ENCODE data around the gene CAPRIN1. TPM values are rescaled to one million over a fixed set of nuclear protein-coding genes. Genes with fewer than 3 reads are reported as not detected.

The CAPRIN1 gene
- polyA plus RNA-seq, 2 donors = 54.0 to 58.8 TPM

DNA sequence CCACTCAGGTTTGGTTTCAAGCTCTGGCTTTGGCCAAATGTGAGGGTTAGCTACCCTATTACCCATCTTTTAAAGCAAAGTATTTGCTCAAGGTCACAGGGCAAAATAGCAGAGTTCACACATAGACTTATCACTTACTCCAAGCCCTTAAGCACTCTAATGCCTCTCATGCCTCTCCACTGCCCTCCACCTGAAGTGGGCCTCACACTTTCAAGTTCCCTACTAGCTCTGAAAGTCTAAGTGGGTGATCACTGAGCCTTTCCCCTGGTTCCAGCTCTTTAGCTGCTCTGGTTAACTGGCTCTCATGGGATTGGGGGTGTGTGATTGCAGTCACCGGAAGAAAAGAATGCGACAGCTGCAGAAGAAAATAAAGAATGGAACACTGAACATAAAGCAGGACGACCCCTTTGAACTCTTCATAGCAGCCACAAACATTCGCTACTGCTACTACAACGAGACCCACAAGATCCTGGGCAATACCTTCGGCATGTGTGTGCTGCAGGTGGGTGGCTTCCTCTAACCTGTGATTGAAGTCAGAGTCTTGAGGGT, 60.3 kb downstream of the CAPRIN1 start:
- Histone ChIP-seq H3K4me1 (ENCODE audit: control insufficient read depth in 2 of 2, insufficient read depth in 2 of 2, low read length in 1 of 2) (no peaks in the 10 kb centered on the region), H3K4me3 (ENCODE audit: low read depth in 1 of 2, low read length in 2 of 2) (no peak overlapping the region), H3K27ac (ENCODE audit: low read depth in 2 of 2, low read length in 1 of 2) (no peak overlapping the region), H3K27me3 (ENCODE audit: control insufficient read depth in 1 of 2, insufficient read depth in 2 of 2, low read length in 2 of 2) (no peaks in the 10 kb centered on the region), H3K9me3 (ENCODE audit: control insufficient read depth in 2 of 2, insufficient read depth in 1 of 2, low read depth in 1 of 2, low read length in 1 of 2) (no peaks in the 10 kb centered on the region), H3K36me3 (ENCODE audit: control insufficient read depth in 2 of 2, insufficient read depth in 2 of 2, low read length in 1 of 2) (peaks cover 21 to 33% of the 10 kb centered on the region in 2 donors)
- WGBS, 2 donors = 95 to 98% methylated on average over 6 of the region's 6 CpGs

GRCh38 chr11:34114014-34114413, 62.5 kb downstream of the CAPRIN1 start:
- Histone ChIP-seq H3K36me3 (ENCODE audit: control insufficient read depth in 2 of 2, insufficient read depth in 2 of 2, low read length in 1 of 2) (peaks cover 26 to 40% of the 10 kb centered on the region in 2 donors), H3K27ac (ENCODE audit: low read depth in 2 of 2, low read length in 1 of 2) (no peak overlapping the region), H3K9me3 (ENCODE audit: control insufficient read depth in 2 of 2, insufficient read depth in 1 of 2, low read depth in 1 of 2, low read length in 1 of 2) (no peaks in the 10 kb centered on the region), H3K4me3 (ENCODE audit: low read depth in 1 of 2, low read length in 2 of 2) (no peak overlapping the region), H3K27me3 (ENCODE audit: control insufficient read depth in 1 of 2, insufficient read depth in 2 of 2, low read length in 2 of 2) (no peaks in the 10 kb centered on the region), H3K4me1 (ENCODE audit: control insufficient read depth in 2 of 2, insufficient read depth in 2 of 2, low read length in 1 of 2) (no peaks in the 10 kb centered on the region)
- 94 to 100% methylated on average over 2 of the region's 2 CpGs for WGBS, 2 donors

DNA sequence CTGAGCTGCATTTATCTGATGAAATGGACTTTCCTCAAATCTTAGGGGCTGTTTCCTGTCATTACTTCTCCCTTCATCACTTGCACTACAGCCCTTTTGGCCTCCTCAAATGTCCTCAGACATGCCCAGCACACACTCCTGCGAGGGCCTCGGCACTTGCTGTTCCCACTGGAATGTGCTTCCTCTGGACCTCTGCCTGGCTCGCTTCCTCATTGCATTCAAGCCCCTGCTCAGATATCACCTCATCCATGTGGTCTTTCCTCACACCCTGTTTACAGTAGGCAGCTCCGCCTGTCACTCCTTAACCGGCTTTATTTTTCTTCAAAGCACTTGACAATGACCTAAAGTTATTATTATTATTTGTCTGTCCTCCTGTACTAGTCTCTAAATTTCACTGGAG, 62.9 kb downstream of the CAPRIN1 start:
- Histone ChIP-seq H3K9me3 (ENCODE audit: control insufficient read depth in 2 of 2, insufficient read depth in 1 of 2, low read depth in 1 of 2, low read length in 1 of 2) (no peaks in the 10 kb centered on the region), H3K27me3 (ENCODE audit: control insufficient read depth in 1 of 2, insufficient read depth in 2 of 2, low read length in 2 of 2) (no peaks in the 10 kb centered on the region), H3K27ac (ENCODE audit: low read depth in 2 of 2, low read length in 1 of 2) (no peak overlapping the region), H3K4me1 (ENCODE audit: control insufficient read depth in 2 of 2, insufficient read depth in 2 of 2, low read length in 1 of 2) (no peaks in the 10 kb centered on the region), H3K4me3 (ENCODE audit: low read depth in 1 of 2, low read length in 2 of 2) (no peak overlapping the region), H3K36me3 (ENCODE audit: control insufficient read depth in 2 of 2, insufficient read depth in 2 of 2, low read length in 1 of 2) (peaks cover 26 to 41% of the 10 kb centered on the region in 2 donors)
- WGBS, 2 donors = 91 to 95% methylated on average over 5 of the region's 5 CpGs

- no peak overlapping the region for H3K27ac ChIP-seq (ENCODE audit: low read depth in 2 of 2, low read length in 1 of 2)
- 94 to 96% methylated on average over 4 of the region's 4 CpGs for WGBS, 2 donors
- no peaks in the 10 kb centered on the region for H3K9me3 ChIP-seq (ENCODE audit: control insufficient read depth in 2 of 2, insufficient read depth in 1 of 2, low read depth in 1 of 2, low read length in 1 of 2)
- no peak overlapping the region for H3K4me3 ChIP-seq (ENCODE audit: low read depth in 1 of 2, low read length in 2 of 2)
- H3K27me3 ChIP-seq (ENCODE audit: control insufficient read depth in 1 of 2, insufficient read depth in 2 of 2, low read length in 2 of 2) = no peaks in the 10 kb centered on the region
- peaks cover 27 to 40% of the 10 kb centered on the region in 2 donors for H3K36me3 ChIP-seq (ENCODE audit: control insufficient read depth in 2 of 2, insufficient read depth in 2 of 2, low read length in 1 of 2)
- H3K4me1 ChIP-seq (ENCODE audit: control insufficient read depth in 2 of 2, insufficient read depth in 2 of 2, low read length in 1 of 2) = no peaks in the 10 kb centered on the region
Measured at GRCh38 chr11:34120651-34121050, 69.1 kb downstream of the CAPRIN1 start.

DNA sequence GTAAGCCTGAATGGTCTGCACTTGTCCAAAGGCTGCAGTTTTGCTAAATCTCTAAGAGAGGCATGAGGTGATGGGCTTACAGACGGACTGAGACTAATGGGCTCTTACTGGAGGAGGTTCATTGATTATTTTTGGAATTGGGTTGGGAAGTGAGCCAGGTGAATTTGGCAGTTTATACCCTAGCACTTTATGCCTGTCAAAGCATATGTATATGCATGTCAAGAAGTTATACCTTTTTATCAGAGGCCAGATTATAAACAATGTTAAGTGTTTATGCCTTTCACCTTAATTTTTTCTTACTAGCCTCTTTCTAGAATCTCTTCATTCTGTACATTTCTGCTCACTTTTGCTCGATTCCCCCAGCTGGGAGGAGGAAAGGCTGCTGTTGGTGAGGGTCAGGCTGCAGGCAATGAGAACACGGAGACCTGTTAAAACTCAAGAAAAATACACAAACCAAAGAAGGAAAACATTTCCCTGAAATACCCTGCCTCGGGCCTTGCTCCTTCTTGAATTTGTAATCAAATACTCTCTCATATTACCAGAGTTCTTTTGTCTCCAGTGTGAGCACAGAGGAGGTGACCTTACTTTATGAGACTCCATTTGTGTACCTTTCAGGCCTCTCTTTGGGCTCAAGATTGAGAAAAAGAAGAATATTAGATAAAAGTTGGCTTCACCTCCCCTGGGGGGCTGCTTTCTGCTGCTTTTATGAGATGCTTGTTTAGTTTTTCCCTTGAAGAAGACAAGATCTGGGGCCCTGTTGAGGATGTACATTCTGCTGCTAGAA, 73.5 kb downstream of the CAPRIN1 start:
- H3K9me3 ChIP-seq (ENCODE audit: control insufficient read depth in 2 of 2, insufficient read depth in 1 of 2, low read depth in 1 of 2, low read length in 1 of 2) = no peaks in the 10 kb centered on the region
- no peaks in the 10 kb centered on the region for H3K27me3 ChIP-seq (ENCODE audit: control insufficient read depth in 1 of 2, insufficient read depth in 2 of 2, low read length in 2 of 2)
- WGBS, 2 donors = 69 to 70% methylated on average over 4 of the region's 4 CpGs
- H3K27ac ChIP-seq (ENCODE audit: low read depth in 2 of 2, low read length in 1 of 2) = no peak overlapping the region
- no peaks in the 10 kb centered on the region for H3K4me1 ChIP-seq (ENCODE audit: control insufficient read depth in 2 of 2, insufficient read depth in 2 of 2, low read length in 1 of 2)
- peaks cover 19 to 33% of the 10 kb centered on the region in 2 donors for H3K36me3 ChIP-seq (ENCODE audit: control insufficient read depth in 2 of 2, insufficient read depth in 2 of 2, low read length in 1 of 2)
- no peak overlapping the region for H3K4me3 ChIP-seq (ENCODE audit: low read depth in 1 of 2, low read length in 2 of 2)

- Histone ChIP-seq H3K4me3 (ENCODE audit: low read depth in 1 of 2, low read length in 2 of 2) (no peak overlapping the region), H3K27ac (ENCODE audit: low read depth in 2 of 2, low read length in 1 of 2) (no peak overlapping the region), H3K36me3 (ENCODE audit: control insufficient read depth in 2 of 2, insufficient read depth in 2 of 2, low read length in 1 of 2) (peaks cover 17 to 28% of the 10 kb centered on the region in 2 donors), H3K4me1 (ENCODE audit: control insufficient read depth in 2 of 2, insufficient read depth in 2 of 2, low read length in 1 of 2) (no peaks in the 10 kb centered on the region), H3K9me3 (ENCODE audit: control insufficient read depth in 2 of 2, insufficient read depth in 1 of 2, low read depth in 1 of 2, low read length in 1 of 2) (no peaks in the 10 kb centered on the region), H3K27me3 (ENCODE audit: control insufficient read depth in 1 of 2, insufficient read depth in 2 of 2, low read length in 2 of 2) (no peaks in the 10 kb centered on the region)
- 88% methylated on average over 12 of the region's 12 CpGs for WGBS, 2 donors
Measured at GRCh38 chr11:34126959-34127848, 75.7 kb downstream of the CAPRIN1 start.

GRCh38 chr11:34128824-34129223, 77.3 kb downstream of the CAPRIN1 start:
- peaks cover 7 to 23% of the 10 kb centered on the region in 2 donors for H3K36me3 ChIP-seq (ENCODE audit: control insufficient read depth in 2 of 2, insufficient read depth in 2 of 2, low read length in 1 of 2)

DNA sequence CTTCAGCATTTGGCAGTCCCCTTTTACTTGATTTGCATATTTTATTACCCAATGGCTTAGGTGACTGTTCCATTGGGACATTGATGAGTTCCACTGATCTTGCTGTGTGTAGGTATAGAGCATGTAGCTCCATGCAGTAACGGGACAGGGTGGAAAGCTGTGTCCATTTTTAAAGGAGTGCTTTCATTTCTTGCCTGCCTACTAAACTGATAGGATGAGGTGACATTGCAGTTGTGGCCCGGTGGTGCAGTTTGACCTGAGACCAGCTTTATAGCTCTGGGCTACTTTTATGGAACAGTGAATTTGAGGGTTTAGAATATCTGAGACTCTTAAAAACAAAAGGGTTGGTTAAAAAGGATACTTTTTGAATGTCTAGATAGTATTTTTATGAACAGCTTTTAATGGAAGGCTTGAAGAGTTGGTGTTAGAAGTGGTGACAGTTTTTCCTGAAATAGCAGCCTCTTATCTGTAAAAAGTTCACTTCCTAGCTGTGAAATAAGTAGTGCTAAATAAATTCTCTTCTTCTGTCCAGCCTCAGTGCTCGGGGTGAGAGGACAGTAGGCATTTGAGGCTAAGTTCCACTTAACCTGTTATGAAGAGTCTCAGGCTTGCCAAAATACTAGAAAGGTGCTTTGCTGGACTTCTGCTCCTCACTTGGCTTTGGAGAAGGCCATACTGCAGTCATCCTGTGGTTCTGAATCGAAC, 80.9 kb downstream of the CAPRIN1 start:
- H3K27ac ChIP-seq (ENCODE audit: low read depth in 2 of 2, low read length in 1 of 2) = no peak overlapping the region
- no peaks in the 10 kb centered on the region for H3K27me3 ChIP-seq (ENCODE audit: control insufficient read depth in 1 of 2, insufficient read depth in 2 of 2, low read length in 2 of 2)
- peaks cover 31 to 39% of the 10 kb centered on the region in 2 donors for H3K36me3 ChIP-seq (ENCODE audit: control insufficient read depth in 2 of 2, insufficient read depth in 2 of 2, low read length in 1 of 2)
- no peak overlapping the region for H3K4me3 ChIP-seq (ENCODE audit: low read depth in 1 of 2, low read length in 2 of 2)
- WGBS, 2 donors = 94 to 95% methylated on average over 4 of the region's 4 CpGs
- H3K4me1 ChIP-seq (ENCODE audit: control insufficient read depth in 2 of 2, insufficient read depth in 2 of 2, low read length in 1 of 2) = no peaks in the 10 kb centered on the region
- no peaks in the 10 kb centered on the region for H3K9me3 ChIP-seq (ENCODE audit: control insufficient read depth in 2 of 2, insufficient read depth in 1 of 2, low read depth in 1 of 2, low read length in 1 of 2)

More at GRCh38 chr11:34128824-34129223, 77.3 kb downstream of the CAPRIN1 start:
- WGBS, 2 donors = 96% methylated on average over 3 of the region's 3 CpGs
- Histone ChIP-seq H3K4me1 (ENCODE audit: control insufficient read depth in 2 of 2, insufficient read depth in 2 of 2, low read length in 1 of 2) (no peaks in the 10 kb centered on the region), H3K4me3 (ENCODE audit: low read depth in 1 of 2, low read length in 2 of 2) (no peak overlapping the region), H3K27me3 (ENCODE audit: control insufficient read depth in 1 of 2, insufficient read depth in 2 of 2, low read length in 2 of 2) (no peaks in the 10 kb centered on the region), H3K9me3 (ENCODE audit: control insufficient read depth in 2 of 2, insufficient read depth in 1 of 2, low read depth in 1 of 2, low read length in 1 of 2) (no peaks in the 10 kb centered on the region), H3K27ac (ENCODE audit: low read depth in 2 of 2, low read length in 1 of 2) (no peak overlapping the region)

- Histone ChIP-seq H3K27ac (ENCODE audit: low read depth in 2 of 2, low read length in 1 of 2) (no peak overlapping the region), H3K4me3 (ENCODE audit: low read depth in 1 of 2, low read length in 2 of 2) (no peak overlapping the region), H3K36me3 (ENCODE audit: control insufficient read depth in 2 of 2, insufficient read depth in 2 of 2, low read length in 1 of 2) (peaks cover 42 to 57% of the 10 kb centered on the region in 2 donors), H3K27me3 (ENCODE audit: control insufficient read depth in 1 of 2, insufficient read depth in 2 of 2, low read length in 2 of 2) (no peaks in the 10 kb centered on the region), H3K4me1 (ENCODE audit: control insufficient read depth in 2 of 2, insufficient read depth in 2 of 2, low read length in 1 of 2) (no peaks in the 10 kb centered on the region), H3K9me3 (ENCODE audit: control insufficient read depth in 2 of 2, insufficient read depth in 1 of 2, low read depth in 1 of 2, low read length in 1 of 2) (no peaks in the 10 kb centered on the region)
- WGBS, 2 donors = 84 to 90% methylated on average over 5 of the region's 5 CpGs
Measured at GRCh38 chr11:34134765-34135164, 83.2 kb downstream of the CAPRIN1 start.
